Measurements from ENCODE around the gene MPND.

DNA sequence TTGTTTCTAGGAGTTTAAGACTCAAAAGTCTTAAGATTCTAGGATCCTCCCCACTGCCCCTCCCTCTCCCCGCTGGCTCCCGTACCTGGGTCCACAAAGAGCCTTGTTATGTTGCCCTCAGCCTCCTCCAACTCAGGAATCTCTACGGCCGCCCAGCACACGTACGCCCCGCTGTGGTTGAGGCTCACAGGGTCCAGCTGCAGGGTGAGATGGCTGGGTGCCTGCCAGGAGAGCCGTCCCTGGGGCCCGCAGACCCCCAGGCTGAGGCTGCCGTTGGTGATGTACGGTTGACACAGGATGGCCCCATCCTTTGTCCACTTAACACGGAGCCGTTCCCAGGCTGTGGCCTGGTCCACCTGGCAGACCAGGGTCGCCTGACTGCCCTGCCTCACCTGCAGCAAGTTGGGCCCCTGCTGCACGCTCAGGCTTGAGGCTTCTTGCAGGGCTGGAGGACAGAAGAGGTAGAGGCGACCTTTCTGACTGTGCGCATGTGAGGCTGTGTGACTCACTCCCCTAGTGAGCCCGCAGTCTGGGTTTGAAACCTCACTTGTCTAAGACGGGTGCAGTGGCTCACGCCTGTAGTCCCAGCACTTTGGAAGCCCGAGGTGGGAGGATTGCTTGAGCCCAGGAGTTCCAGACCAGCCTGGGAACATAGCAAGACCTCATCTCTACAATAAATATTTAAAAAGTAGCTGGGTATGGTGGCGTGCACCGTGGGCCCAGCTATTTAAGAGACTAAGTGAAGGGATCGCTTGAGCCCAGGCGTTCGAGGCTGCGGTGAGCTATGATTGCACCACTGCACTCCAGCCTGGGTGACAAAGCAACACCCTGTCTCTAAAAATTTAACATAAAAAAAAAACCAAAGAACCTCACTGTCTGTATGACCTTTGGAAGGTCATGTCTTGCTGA lies 45.2 kb upstream of the MPND start:
- TF ChIP-seq CSDC2 (CRISPR knock-in tag; IDR thresholded peaks at IDR 0.05) (no peak), OSR1 (CRISPR knock-in tag; IDR thresholded peaks at IDR 0.05) (no peak), ZC3H10 (CRISPR knock-in tag; IDR thresholded peaks at IDR 0.05) (no peak)
- TF ChIP-seq, protein P1, sequence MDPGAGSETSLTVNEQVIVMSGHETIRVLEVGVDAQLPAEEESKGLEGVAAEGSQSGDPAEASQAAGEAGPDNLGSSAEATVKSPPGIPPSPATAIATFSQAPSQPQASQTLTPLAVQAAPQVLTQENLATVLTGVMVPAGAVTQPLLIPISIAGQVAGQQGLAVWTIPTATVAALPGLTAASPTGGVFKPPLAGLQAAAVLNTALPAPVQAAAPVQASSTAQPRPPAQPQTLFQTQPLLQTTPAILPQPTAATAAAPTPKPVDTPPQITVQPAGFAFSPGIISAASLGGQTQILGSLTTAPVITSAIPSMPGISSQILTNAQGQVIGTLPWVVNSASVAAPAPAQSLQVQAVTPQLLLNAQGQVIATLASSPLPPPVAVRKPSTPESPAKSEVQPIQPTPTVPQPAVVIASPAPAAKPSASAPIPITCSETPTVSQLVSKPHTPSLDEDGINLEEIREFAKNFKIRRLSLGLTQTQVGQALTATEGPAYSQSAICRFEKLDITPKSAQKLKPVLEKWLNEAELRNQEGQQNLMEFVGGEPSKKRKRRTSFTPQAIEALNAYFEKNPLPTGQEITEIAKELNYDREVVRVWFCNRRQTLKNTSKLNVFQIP (CRISPR knock-in tag; IDR thresholded peaks at IDR 0.05; ENCODE audit: borderline replicate concordance, low read depth) = no peak
- TF ChIP-seq, protein P2, sequence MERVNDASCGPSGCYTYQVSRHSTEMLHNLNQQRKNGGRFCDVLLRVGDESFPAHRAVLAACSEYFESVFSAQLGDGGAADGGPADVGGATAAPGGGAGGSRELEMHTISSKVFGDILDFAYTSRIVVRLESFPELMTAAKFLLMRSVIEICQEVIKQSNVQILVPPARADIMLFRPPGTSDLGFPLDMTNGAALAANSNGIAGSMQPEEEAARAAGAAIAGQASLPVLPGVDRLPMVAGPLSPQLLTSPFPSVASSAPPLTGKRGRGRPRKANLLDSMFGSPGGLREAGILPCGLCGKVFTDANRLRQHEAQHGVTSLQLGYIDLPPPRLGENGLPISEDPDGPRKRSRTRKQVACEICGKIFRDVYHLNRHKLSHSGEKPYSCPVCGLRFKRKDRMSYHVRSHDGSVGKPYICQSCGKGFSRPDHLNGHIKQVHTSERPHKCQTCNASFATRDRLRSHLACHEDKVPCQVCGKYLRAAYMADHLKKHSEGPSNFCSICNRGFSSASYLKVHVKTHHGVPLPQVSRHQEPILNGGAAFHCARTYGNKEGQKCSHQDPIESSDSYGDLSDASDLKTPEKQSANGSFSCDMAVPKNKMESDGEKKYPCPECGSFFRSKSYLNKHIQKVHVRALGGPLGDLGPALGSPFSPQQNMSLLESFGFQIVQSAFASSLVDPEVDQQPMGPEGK (CRISPR knock-in tag; IDR thresholded peaks at IDR 0.05; ENCODE audit: borderline replicate concordance) = no peak
